ENCODE data around the gene MYO1B.

MYO1B gene

GRCh38 chr2:191245046-191245868 is at the start of gene MYO1B:
Gene MYO1B, plus strand, starts transcription at chr2:191245404. Its CDS starts 31,492 bp downstream, at chr2:191276896.
- DNase-seq (ENCODE audit: low read depth in 2 of 3, low spot score in 2 of 3): peak; percentile 31 to 49 (median 34)

- no peak for DNase-seq (ENCODE audit: low read depth in 2 of 3, low spot score in 2 of 3)
Observed at GRCh38 chr2:191197096-191197495, 48.1 kb upstream of the MYO1B start.

- no peak for DNase-seq (ENCODE audit: low read depth in 2 of 3, low spot score in 2 of 3)
Observed at GRCh38 chr2:191198271-191198670, 46.9 kb upstream of the MYO1B start.

GRCh38 chr2:191199929-191200512 is 45.2 kb upstream of the MYO1B start:
- no peak for DNase-seq (ENCODE audit: low read depth in 2 of 3, low spot score in 2 of 3)

- no peak for DNase-seq (ENCODE audit: low read depth in 2 of 3, low spot score in 2 of 3)
Observed at GRCh38 chr2:191200910-191201309, 44.3 kb upstream of the MYO1B start.

GRCh38 chr2:191202209-191202721 is 42.9 kb upstream of the MYO1B start:
- DNase-seq (ENCODE audit: low read depth in 2 of 3, low spot score in 2 of 3): no peak

GRCh38 chr2:191202881-191203397 is 42.3 kb upstream of the MYO1B start:
- no peak for DNase-seq (ENCODE audit: low read depth in 2 of 3, low spot score in 2 of 3)

- DNase-seq (ENCODE audit: low read depth in 2 of 3, low spot score in 2 of 3): no peak
Observed at GRCh38 chr2:191204433-191204832, 40.8 kb upstream of the MYO1B start.

- peak in 1 of 3 experiments; percentile 19 for DNase-seq (ENCODE audit: low read depth in 2 of 3, low spot score in 2 of 3)
Observed at GRCh38 chr2:191206613-191207471, 38.4 kb upstream of the MYO1B start.

- no peak for DNase-seq (ENCODE audit: low read depth in 2 of 3, low spot score in 2 of 3)
Observed at GRCh38 chr2:191209340-191209739, 35.9 kb upstream of the MYO1B start.

- no peak for DNase-seq (ENCODE audit: low read depth in 2 of 3, low spot score in 2 of 3)
Observed at GRCh38 chr2:191212119-191212518, 33.1 kb upstream of the MYO1B start.

GRCh38 chr2:191213333-191213732 is 31.9 kb upstream of the MYO1B start:
- no peak for DNase-seq (ENCODE audit: low read depth in 2 of 3, low spot score in 2 of 3)

- DNase-seq (ENCODE audit: low read depth in 2 of 3, low spot score in 2 of 3): no peak
Observed at GRCh38 chr2:191215230-191215629, 30.0 kb upstream of the MYO1B start.

GRCh38 chr2:191215666-191216065 is 29.5 kb upstream of the MYO1B start:
- no peak for DNase-seq (ENCODE audit: low read depth in 2 of 3, low spot score in 2 of 3)

- DNase-seq (ENCODE audit: low read depth in 2 of 3, low spot score in 2 of 3): no peak
Observed at GRCh38 chr2:191217580-191217979, 27.6 kb upstream of the MYO1B start.

- no peak for DNase-seq (ENCODE audit: low read depth in 2 of 3, low spot score in 2 of 3)
Observed at GRCh38 chr2:191218292-191218898, 26.8 kb upstream of the MYO1B start.

- DNase-seq (ENCODE audit: low read depth in 2 of 3, low spot score in 2 of 3): no peak
Observed at GRCh38 chr2:191220671-191221070, 24.5 kb upstream of the MYO1B start.

- no peak for DNase-seq (ENCODE audit: low read depth in 2 of 3, low spot score in 2 of 3)
Observed at GRCh38 chr2:191221666-191222065, 23.5 kb upstream of the MYO1B start.

GRCh38 chr2:191222507-191222906 is 22.7 kb upstream of the MYO1B start:
- no peak for DNase-seq (ENCODE audit: low read depth in 2 of 3, low spot score in 2 of 3)

- DNase-seq (ENCODE audit: low read depth in 2 of 3, low spot score in 2 of 3): no peak
Observed at GRCh38 chr2:191222952-191223351, 22.3 kb upstream of the MYO1B start.

- DNase-seq (ENCODE audit: low read depth in 2 of 3, low spot score in 2 of 3): no peak
Observed at GRCh38 chr2:191225126-191225525, 20.1 kb upstream of the MYO1B start.

Data from activated CD8-positive, alpha-beta memory T cell treated with anti-CD3 and anti-CD28 coated beads for 48 hours (primary cell).